RWPE2 (cell line): ENCODE data around the gene ARHGAP44.

Experiments used
- ATAC-seq: fragments of 200-7000 bp; cut with Tn5 transposase; 3 replicates; pipeline ENCODE4 v1.9.1; 2021; ENCODE audit warnings: low read depth
- DNase-seq: peaks from one replicate; pipeline ENCODE4 v3.0.0-alpha.2; 2020; ENCODE audit warnings: low spot score
- H3K27ac ChIP-seq: fragments of 450-650 bp; 2 replicates; pipeline ENCODE4 v1.5.1; 2017; ENCODE audit warnings: mild to moderate bottlenecking; ENCODE audit not compliant: poor library complexity, severe bottlenecking
- H3K27me3 ChIP-seq: fragments of 250-450 bp; sonication (Bioruptor Pico); 2 replicates; pipeline ENCODE4 v1.5.1; 2021; ENCODE audit warnings: mild to moderate bottlenecking, moderate library complexity; ENCODE audit not compliant: insufficient read depth, poor library complexity, severe bottlenecking
- H3K36me3 ChIP-seq: fragments of 250-450 bp; sonication (Bioruptor Pico); 2 replicates; pipeline ENCODE4 v1.5.1; 2020; ENCODE audit warnings: low read depth, mild to moderate bottlenecking, moderate library complexity
- H3K4me1 ChIP-seq: fragments of 250-450 bp; sonication (Bioruptor Pico); 2 replicates; pipeline ENCODE4 v1.5.1; 2021; ENCODE audit warnings: mild to moderate bottlenecking, moderate library complexity; ENCODE audit not compliant: insufficient read depth, poor library complexity, severe bottlenecking
- H3K4me3 ChIP-seq: fragments of 250-450 bp; sonication (Bioruptor Pico); 2 replicates; pipeline ENCODE4 v1.5.1; 2021; ENCODE audit warnings: mild to moderate bottlenecking, moderate library complexity; ENCODE audit not compliant: severe bottlenecking
- H3K9me3 ChIP-seq: fragments of 250-450 bp; sonication (Bioruptor Pico); 2 replicates; pipeline ENCODE4 v1.5.1; 2021; ENCODE audit warnings: mild to moderate bottlenecking, moderate library complexity; ENCODE audit not compliant: severe bottlenecking
- CTCF ChIP-seq: fragments of 450-650 bp; IDR thresholded peaks from one replicate; pipeline ENCODE4 v1.5.1; 2017; ENCODE audit warnings: mild to moderate bottlenecking, moderate library complexity; ENCODE audit not compliant: poor library complexity, severe bottlenecking

The ARHGAP44 gene

DNA sequence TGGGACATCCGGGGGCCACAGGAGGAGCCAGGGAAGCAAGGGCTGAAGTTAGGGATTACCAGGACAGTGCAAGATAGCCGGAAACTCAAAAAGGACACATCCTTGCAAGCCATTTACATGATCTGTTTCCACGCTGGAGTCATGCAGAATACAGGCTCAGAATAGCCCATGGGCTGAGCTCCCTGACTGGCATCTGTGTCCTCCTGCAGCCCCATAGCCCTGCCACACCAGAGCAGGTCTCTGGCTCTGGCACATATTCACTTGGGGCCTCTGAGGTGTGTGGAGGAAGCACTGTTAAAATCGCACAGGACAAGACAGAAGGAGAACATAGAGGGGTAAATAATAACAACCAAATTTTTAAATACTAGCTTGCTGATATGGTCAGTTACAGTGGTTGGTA, 162.7 kb downstream of the ARHGAP44 start:
- no peaks in the 10 kb centered on the region for H3K9me3 ChIP-seq
- no peak overlapping the region for H3K27ac ChIP-seq
- H3K4me3 ChIP-seq = no peak overlapping the region
- no peaks in the 10 kb centered on the region for H3K36me3 ChIP-seq
- no peak for TF ChIP-seq CTCF
- DNase-seq = no peak
- no peak for ATAC-seq
- H3K4me1 ChIP-seq = no peaks in the 10 kb centered on the region
- H3K27me3 ChIP-seq = no peaks in the 10 kb centered on the region

- Histone ChIP-seq H3K4me3 (no peak overlapping the region), H3K4me1 (no peaks in the 10 kb centered on the region), H3K27me3 (no peaks in the 10 kb centered on the region), H3K36me3 (no peaks in the 10 kb centered on the region), H3K9me3 (no peaks in the 10 kb centered on the region), H3K27ac (no peak overlapping the region)
- DNase-seq = no peak
- no peak for TF ChIP-seq CTCF
- ATAC-seq = no peak
Observed at GRCh38 chr17:12953156-12953555, 163.9 kb downstream of the ARHGAP44 start.

GRCh38 chr17:12955521-12955920, 166.2 kb downstream of the ARHGAP44 start:
- no peak for DNase-seq
- TF ChIP-seq CTCF = no peak
- H3K9me3 ChIP-seq = no peaks in the 10 kb centered on the region
- H3K36me3 ChIP-seq = no peaks in the 10 kb centered on the region
- H3K27me3 ChIP-seq = no peaks in the 10 kb centered on the region
- no peaks in the 10 kb centered on the region for H3K4me1 ChIP-seq
- no peak for ATAC-seq
- no peak overlapping the region for H3K27ac ChIP-seq
- no peak overlapping the region for H3K4me3 ChIP-seq

- no peaks in the 10 kb centered on the region for H3K9me3 ChIP-seq
- peak; percentile 29; the same call in 1 of the 3 replicates for ATAC-seq
- no peak for DNase-seq
- no peaks in the 10 kb centered on the region for H3K4me1 ChIP-seq
- no peaks in the 10 kb centered on the region for H3K27me3 ChIP-seq
- no peak for TF ChIP-seq CTCF
- no peaks in the 10 kb centered on the region for H3K36me3 ChIP-seq
- no peak overlapping the region for H3K4me3 ChIP-seq
- H3K27ac ChIP-seq = no peak overlapping the region
Observed at GRCh38 chr17:12958786-12959185, 169.5 kb downstream of the ARHGAP44 start.

DNA sequence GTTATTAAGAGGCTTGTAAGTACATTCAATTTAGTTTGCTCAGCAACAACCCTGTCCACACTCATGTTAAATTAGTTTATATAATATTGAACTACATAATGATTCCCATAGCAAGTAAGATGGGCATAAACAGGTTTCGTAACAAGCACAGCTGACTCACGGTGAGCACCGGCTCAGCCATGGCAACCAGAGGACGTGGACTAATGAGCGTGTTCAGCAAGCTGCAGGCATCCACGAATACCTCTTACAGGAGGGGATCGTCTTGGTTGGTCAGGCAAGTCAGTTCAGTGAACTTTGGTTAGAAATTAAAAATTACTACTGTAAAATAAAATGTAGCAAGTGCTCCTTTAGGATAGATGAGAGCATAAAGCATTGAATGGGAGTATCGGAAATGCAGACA, 170.1 kb downstream of the ARHGAP44 start:
- 0 out of 3 replicates have a peak, but pooled peaks have one; percentile 45 for ATAC-seq
- no peaks in the 10 kb centered on the region for H3K4me1 ChIP-seq
- H3K36me3 ChIP-seq = no peaks in the 10 kb centered on the region
- no peak overlapping the region for H3K4me3 ChIP-seq
- DNase-seq = no peak
- TF ChIP-seq CTCF = no peak
- no peaks in the 10 kb centered on the region for H3K9me3 ChIP-seq
- no peaks in the 10 kb centered on the region for H3K27me3 ChIP-seq
- no peak overlapping the region for H3K27ac ChIP-seq
